A172 (cell line): ENCODE results near the gene FGD3. TPM values are rescaled to one million over a fixed set of nuclear protein-coding genes. Genes with fewer than 3 reads are reported as not detected.

Experiments used
- DNase-seq: peaks from one replicate; pipeline ENCODE4 v3.0.0-alpha.2; 2015; ENCODE audit warnings: low spot score
- total RNA-seq: library from RNA; depleted of rRNA; stranded (reverse); fragments of >200 nt; shearing (Covaris generic); gene quantifications from 2 replicates; pipeline ENCODE4 v1.2.3, GENCODE V29; 2014; rRNA removed

The FGD3 gene
- total RNA-seq, 1 experiment from 2014 or later, result 0.10 TPM

GRCh38 chr9:93072383-93072795 is 125.1 kb downstream of the FGD3 start:
- DNase-seq, result peak; percentile 25

GRCh38 chr9:93076101-93076791 is 128.9 kb downstream of the FGD3 start:
- DNase-seq, result no peak

GRCh38 chr9:93076792-93077128 is 129.4 kb downstream of the FGD3 start:
- DNase-seq, result no peak

GRCh38 chr9:93077367-93077766 is 130.0 kb downstream of the FGD3 start:
- no peak for DNase-seq

- no peak for DNase-seq
Observed at GRCh38 chr9:93077811-93078210, 130.5 kb downstream of the FGD3 start.

GRCh38 chr9:93079371-93079770 is 132.0 kb downstream of the FGD3 start:
- DNase-seq, result no peak

GRCh38 chr9:93080406-93080805 is 133.1 kb downstream of the FGD3 start:
- DNase-seq, result no peak

- no peak for DNase-seq
Observed at GRCh38 chr9:93081081-93081529, 133.8 kb downstream of the FGD3 start.

GRCh38 chr9:93081931-93082330 is 134.6 kb downstream of the FGD3 start:
- peak; percentile 82 for DNase-seq

- DNase-seq, result no peak
Observed at GRCh38 chr9:93082841-93083411, 135.6 kb downstream of the FGD3 start.

GRCh38 chr9:93083592-93084470 is 136.5 kb downstream of the FGD3 start:
- no peak for DNase-seq

GRCh38 chr9:93084471-93084881 is 137.2 kb downstream of the FGD3 start:
- DNase-seq, result no peak

GRCh38 chr9:93085676-93086075 is 138.4 kb downstream of the FGD3 start:
- DNase-seq, result no peak

Other genes starting within 250 kb of the FGD3 start
- gene BICD2, start 182.7 kb upstream of the FGD3 start, total RNA-seq, result 29.8 and 31.7 TPM in 2 replicates
- 8.8 and 9.3 TPM in 2 replicates for gene ZNF484, start 69.5 kb upstream of the FGD3 start, total RNA-seq
- not detected in 2 replicates for gene SUSD3, start 111.2 kb downstream of the FGD3 start, total RNA-seq
- gene CARD19, start 148.7 kb downstream of the FGD3 start, total RNA-seq, result 51.7 and 74.8 TPM in 2 replicates
- gene NINJ1, start 186.7 kb downstream of the FGD3 start, total RNA-seq, result 64.2 and 68.2 TPM in 2 replicates
- not detected in 2 replicates for gene WNK2, start 236.6 kb downstream of the FGD3 start, total RNA-seq